Activated T-helper 1 cell treated with anti-CD3 and anti-CD28 coated beads, Interleukin-12 subunit alpha, Interleukin-12 subunit beta, Interleukin-2, Interleukin-4 antibody, amounts not matched to agents 30 ng/mL and 10 ng/mL and 1 ng/mL, durations not matched to agents 14 hours and 24 hours and 36 hours (primary cell): ENCODE results near the gene EPS15. TPM values are rescaled to one million over a fixed set of nuclear protein-coding genes. Genes with fewer than 3 reads are reported as not detected.
"Not testable (repeated sequence)": the region's sequence is repeated elsewhere in the genome, so short reads cannot be mapped to it uniquely, and the experiment has no call there.

ENCODE experiments used
- DNase-seq: peaks from one replicate; pipeline ENCODE4 v3.0.0; 2021; ENCODE audit warnings: low spot score
- H3K27ac Mint-ChIP-seq: one replicate; pipeline ENCODE4 v1.8.0; 2021; ENCODE audit warnings: mild to moderate bottlenecking, mixed read lengths
- H3K27me3 Mint-ChIP-seq: one replicate; pipeline ENCODE4 v1.8.0; 2022; ENCODE audit warnings: mild to moderate bottlenecking, moderate library complexity, mixed read lengths; ENCODE audit not compliant: insufficient read depth
- H3K36me3 Mint-ChIP-seq: one replicate; pipeline ENCODE4 v1.8.0; 2021; ENCODE audit warnings: low read depth, mixed read lengths
- H3K4me1 Mint-ChIP-seq: one replicate; pipeline ENCODE4 v1.8.0; 2021; ENCODE audit warnings: low read depth, mixed read lengths
- H3K4me3 Mint-ChIP-seq: one replicate; pipeline ENCODE4 v1.8.0; 2021; ENCODE audit warnings: mild to moderate bottlenecking, moderate library complexity, mixed read lengths
- H3K9me3 Mint-ChIP-seq: one replicate; pipeline ENCODE4 v1.8.0; 2021; ENCODE audit warnings: mixed read lengths
- intact Hi-C: fragments of 100-400 bp; cut with micrococcal nuclease; formaldehyde crosslinking; loops from one replicate; pipeline ENCODE4 v1.15.1; 2024
- total RNA-seq: library from RNA; stranded (reverse); gene quantifications from 2 replicates; pipeline ENCODE4 v1.2.3, GENCODE V29; 2022

The EPS15 gene
- total RNA-seq, 1 donor from 2014 or later, result 55.5 TPM

DNA sequence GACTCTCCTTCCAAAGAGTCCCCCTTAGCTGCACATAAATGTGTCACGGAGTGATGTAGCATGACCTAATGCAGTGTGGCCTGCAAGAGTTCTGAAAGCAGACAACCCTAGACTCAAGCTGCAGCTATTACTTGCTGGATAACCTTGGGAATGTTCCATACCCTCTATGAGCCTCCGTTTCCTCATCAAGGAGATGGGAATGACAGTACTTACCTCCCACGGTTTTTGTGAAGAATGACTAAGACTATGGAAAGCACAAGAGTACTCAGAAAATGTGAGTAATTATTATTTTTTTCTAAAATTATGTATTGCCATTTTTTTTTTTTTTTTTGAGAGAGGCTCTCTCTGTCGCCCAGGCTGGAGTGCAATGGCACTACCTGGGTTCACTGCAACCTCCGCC, 191.7 kb downstream of the EPS15 start:
- H3K4me1 Mint-ChIP-seq, result peaks cover 8% of the 10 kb centered on the region
- no peak overlapping the region for H3K27ac Mint-ChIP-seq
- no peaks in the 10 kb centered on the region for H3K9me3 Mint-ChIP-seq
- intact Hi-C loops, result no loop called here
- peaks cover 30% of the 10 kb centered on the region for H3K27me3 Mint-ChIP-seq
- no peak for DNase-seq
- no peaks in the 10 kb centered on the region for H3K36me3 Mint-ChIP-seq
- H3K4me3 Mint-ChIP-seq, result no peak overlapping the region

DNA sequence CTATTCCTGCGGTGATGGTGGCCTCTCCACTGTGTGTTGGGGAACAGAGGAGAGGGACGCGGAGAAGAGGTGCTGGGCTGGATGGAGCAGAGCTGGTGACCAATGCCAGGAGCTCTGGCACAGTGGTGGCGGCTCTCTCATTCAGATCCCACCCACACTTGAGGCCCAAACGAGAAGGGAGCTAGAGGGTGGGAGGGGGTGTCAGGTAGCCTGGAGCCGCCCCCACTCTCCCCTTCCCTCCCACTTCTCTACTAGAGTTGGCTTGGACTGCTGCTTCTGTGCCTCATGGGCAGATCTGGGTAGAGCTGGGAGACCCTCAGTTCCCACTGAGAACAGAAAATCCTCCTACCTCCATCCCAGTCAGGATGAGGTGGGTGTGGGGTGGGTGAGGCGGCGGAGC, 192.2 kb downstream of the EPS15 start:
- Mint-ChIP-seq H3K27ac (no peak overlapping the region), H3K4me1 (peaks cover 8% of the 10 kb centered on the region), H3K27me3 (peaks cover 30% of the 10 kb centered on the region), H3K36me3 (no peaks in the 10 kb centered on the region), H3K9me3 (no peaks in the 10 kb centered on the region), H3K4me3 (no peak overlapping the region)
- no peak for DNase-seq
- intact Hi-C loops, result no loop called here

DNA sequence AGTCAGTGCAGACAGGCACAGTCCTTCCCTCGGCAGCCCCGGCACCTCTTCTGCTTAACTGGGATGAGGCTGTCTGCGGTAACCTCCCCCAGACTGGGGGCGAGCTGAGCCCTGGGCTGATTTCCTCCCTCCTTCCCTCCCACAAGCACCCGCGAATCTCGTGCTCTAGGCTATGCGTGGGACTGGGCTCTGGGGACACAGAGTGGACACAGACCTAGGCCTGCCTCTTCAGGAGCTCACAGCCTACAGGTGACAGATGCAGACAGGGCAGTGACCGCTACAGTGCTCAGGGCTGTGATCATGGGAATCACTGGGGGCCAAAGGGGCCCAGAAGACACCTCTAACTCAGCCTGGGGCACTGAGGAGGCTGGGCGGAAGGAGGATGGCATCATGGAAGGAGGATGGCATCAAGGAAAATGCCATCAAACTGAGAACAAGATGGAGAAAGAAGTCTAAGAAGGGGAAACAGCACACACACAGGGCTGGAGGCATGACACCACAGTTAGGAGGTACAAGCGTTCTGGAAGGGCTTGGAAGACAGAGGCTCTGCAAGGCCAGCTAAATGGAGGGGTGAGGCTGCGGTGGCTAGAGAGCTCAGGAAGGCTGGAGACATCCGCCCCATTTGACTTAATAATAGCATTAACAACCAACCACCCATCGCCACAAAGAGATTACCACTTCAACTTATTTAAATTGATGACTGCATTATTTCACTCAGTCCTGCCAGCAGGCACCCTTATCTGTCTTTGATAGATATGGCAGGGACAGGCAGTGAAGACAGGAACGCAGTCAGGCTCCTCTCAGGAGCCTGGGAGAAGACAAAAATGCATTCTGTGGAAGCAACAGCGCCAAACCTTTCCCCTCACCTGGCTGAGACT, 192.9 kb downstream of the EPS15 start:
- no peaks in the 10 kb centered on the region for H3K9me3 Mint-ChIP-seq
- H3K27me3 Mint-ChIP-seq, result peaks cover 28% of the 10 kb centered on the region
- DNase-seq, result no peak
- peaks cover 5% of the 10 kb centered on the region for H3K4me1 Mint-ChIP-seq
- H3K4me3 Mint-ChIP-seq, result no peak overlapping the region
- H3K36me3 Mint-ChIP-seq, result no peaks in the 10 kb centered on the region
- intact Hi-C loops, result no loop called here
- H3K27ac Mint-ChIP-seq, result no peak overlapping the region

DNA sequence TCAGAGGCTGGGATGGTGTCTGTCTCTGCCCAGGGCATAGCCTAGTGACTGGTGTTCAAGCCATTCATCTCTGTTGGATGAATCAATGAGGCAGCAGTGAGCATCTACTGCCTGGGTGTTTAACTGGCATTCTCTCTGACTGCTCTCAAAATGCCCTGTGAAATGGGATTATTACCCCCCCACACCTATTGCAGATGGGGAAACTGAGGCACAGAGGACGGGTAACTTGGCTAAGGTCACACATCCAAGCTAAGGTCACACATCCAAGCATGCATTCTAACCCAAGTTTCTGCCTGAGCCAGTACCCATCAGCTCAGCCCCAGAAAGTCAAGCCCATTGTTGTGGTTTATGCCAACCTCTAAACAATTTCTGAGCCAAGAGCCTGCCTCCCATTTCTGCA, 193.7 kb downstream of the EPS15 start:
- Mint-ChIP-seq H3K4me1 (no peaks in the 10 kb centered on the region), H3K9me3 (no peaks in the 10 kb centered on the region), H3K4me3 (no peak overlapping the region), H3K27me3 (peaks cover 24% of the 10 kb centered on the region), H3K27ac (no peak overlapping the region), H3K36me3 (no peaks in the 10 kb centered on the region)
- no peak for DNase-seq
- intact Hi-C loops, result no loop called here

DNA sequence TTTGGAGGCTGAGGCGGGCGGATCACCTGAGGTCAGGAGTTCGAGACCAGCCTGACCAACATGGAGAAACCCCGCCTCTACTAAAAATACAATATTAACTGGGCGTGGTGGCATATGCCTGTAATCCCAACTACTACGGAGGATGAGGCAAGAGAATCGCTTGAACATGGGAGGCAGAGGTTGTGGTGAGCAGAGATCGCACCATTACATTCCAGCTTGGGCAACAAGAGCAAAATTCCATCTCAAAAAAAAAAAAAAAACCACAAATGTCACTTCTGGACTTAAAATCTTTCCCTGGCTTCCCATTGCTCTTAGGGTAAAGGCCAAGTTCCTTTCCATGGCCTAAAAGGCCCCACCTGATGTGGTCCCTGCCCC, 194.1 kb downstream of the EPS15 start:
- H3K4me3 Mint-ChIP-seq, H3K27ac Mint-ChIP-seq, DNase-seq, H3K4me1 Mint-ChIP-seq, intact Hi-C loops, H3K9me3 Mint-ChIP-seq, H3K36me3 Mint-ChIP-seq: not testable (repeated sequence)
- H3K27me3 Mint-ChIP-seq, result peaks cover 25% of the 10 kb centered on the region

DNA sequence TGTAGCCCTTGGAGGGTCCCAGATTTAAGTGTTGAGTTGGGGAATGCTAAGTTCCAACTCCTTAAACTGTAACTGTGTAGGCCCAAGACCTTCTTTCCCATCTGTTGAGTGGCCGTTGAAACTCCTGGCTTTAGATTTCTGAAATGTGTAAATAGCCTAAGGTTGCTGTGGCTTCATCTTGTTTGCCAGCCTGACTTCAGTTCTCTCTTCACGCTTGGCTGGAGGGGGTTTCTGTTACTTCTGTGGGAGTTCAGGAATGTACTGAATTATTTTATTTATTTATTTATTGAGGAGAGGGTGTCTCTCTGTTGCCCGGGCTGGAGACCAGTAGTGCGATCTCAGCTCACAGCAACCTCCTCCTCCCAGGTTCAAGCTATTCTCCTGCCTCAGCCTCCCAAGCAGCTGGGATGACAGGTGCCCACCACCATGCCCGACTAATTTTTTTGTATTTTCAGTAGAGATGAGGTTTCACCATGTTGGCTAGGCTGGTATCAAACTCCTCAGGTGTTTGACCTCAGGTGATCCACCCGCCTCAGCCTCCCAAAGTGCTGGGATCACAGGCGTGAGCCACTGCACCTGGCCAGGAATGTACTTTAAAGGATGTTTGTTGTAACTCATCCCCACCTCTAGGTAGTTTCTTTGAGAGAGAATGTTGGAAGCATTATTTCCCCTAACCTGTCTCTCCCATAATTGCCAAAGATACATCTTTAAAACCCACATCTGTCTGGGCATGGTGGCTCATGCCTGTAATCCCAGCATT, 194.6 kb downstream of the EPS15 start:
- DNase-seq, result no peak
- peaks cover 24% of the 10 kb centered on the region for H3K27me3 Mint-ChIP-seq
- no peaks in the 10 kb centered on the region for H3K36me3 Mint-ChIP-seq
- no peaks in the 10 kb centered on the region for H3K9me3 Mint-ChIP-seq
- no peaks in the 10 kb centered on the region for H3K4me1 Mint-ChIP-seq
- no peak overlapping the region for H3K27ac Mint-ChIP-seq
- intact Hi-C loops, result no loop called here
- H3K4me3 Mint-ChIP-seq, result no peak overlapping the region

DNA sequence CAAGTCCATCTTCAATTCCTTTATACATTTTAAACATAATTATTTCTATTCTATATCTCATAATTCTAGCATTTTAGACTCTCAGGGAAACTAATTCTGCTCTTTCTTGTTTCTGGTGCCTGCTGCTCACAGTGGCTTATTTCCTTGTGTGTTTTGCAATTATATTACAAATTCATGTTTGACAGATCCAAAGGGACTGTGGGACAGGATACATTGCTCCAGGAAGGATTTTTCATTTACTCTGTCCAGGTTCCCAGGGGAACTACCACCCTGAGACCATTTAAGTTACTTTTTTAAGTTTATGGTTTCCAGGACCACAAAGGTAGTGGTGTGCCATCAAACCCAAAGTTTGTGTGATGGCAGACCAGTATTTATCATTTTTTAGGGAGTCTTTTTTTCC, 195.3 kb downstream of the EPS15 start:
- intact Hi-C loops, result no loop called here
- Mint-ChIP-seq H3K4me3 (no peak overlapping the region), H3K36me3 (no peaks in the 10 kb centered on the region), H3K4me1 (no peaks in the 10 kb centered on the region), H3K27ac (no peak overlapping the region), H3K27me3 (peaks cover 19% of the 10 kb centered on the region), H3K9me3 (no peaks in the 10 kb centered on the region)
- DNase-seq, result no peak

DNA sequence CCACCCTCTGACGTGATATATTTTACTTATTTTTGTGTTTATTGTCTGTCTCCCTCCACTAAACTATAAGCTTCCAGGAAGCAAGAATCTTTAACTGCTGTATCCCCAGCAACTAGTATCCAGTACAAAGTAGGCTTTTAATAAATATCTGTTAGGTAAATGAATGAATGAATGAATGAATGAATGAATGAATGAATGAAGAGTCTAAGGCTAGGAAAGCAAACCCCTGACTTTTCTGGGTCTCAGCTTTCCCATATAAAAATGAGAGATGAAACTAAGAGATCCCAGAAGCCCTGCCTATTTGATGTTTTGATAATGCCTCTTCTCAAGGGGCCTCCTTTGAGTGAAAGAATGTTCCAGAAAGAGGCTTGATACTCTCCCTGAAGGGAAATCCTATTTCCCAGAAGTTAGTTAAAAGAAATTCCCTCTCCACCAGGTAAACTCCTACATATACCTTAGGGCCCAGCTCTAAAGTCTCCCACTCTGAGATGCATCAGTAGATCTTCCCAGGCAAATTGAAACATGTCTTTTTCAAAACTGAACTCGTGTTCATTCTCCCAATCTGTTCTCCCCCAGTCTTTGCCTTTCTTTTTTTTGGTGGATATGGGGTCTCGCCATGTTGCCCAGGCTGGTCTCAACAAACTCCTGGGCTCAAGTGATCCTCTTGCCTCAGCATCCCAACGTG, 196.5 kb downstream of the EPS15 start:
- peaks cover 13% of the 10 kb centered on the region for H3K27me3 Mint-ChIP-seq
- no peak for DNase-seq
- no peaks in the 10 kb centered on the region for H3K9me3 Mint-ChIP-seq
- H3K4me1 Mint-ChIP-seq, result no peaks in the 10 kb centered on the region
- H3K27ac Mint-ChIP-seq, result no peak overlapping the region
- H3K36me3 Mint-ChIP-seq, result no peaks in the 10 kb centered on the region
- intact Hi-C loops, result no loop called here
- no peak overlapping the region for H3K4me3 Mint-ChIP-seq

DNA sequence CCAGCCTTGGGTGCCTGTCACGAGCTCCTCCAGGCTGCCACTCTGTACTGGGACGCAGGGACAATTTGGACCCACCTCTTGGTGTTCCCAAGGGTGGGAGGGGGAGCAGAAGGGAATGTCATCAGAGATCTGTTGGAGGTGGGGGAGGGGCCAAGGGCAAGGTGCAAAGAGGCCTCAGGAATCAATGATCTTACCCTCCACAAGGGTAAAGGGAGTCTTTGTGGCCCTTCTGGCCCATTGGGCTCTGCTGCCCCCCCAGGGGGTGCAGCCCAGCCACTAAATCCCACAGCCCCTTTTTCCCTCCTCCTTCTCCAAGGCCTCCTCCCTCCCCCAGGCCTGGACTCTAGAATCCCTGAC, 197.2 kb downstream of the EPS15 start:
- H3K4me3 Mint-ChIP-seq, result no peak overlapping the region
- no peaks in the 10 kb centered on the region for H3K4me1 Mint-ChIP-seq
- no peaks in the 10 kb centered on the region for H3K9me3 Mint-ChIP-seq
- peaks cover 14% of the 10 kb centered on the region for H3K27me3 Mint-ChIP-seq
- no peak overlapping the region for H3K27ac Mint-ChIP-seq
- DNase-seq, result no peak
- intact Hi-C loops, result no loop called here
- H3K36me3 Mint-ChIP-seq, result no peaks in the 10 kb centered on the region

DNA sequence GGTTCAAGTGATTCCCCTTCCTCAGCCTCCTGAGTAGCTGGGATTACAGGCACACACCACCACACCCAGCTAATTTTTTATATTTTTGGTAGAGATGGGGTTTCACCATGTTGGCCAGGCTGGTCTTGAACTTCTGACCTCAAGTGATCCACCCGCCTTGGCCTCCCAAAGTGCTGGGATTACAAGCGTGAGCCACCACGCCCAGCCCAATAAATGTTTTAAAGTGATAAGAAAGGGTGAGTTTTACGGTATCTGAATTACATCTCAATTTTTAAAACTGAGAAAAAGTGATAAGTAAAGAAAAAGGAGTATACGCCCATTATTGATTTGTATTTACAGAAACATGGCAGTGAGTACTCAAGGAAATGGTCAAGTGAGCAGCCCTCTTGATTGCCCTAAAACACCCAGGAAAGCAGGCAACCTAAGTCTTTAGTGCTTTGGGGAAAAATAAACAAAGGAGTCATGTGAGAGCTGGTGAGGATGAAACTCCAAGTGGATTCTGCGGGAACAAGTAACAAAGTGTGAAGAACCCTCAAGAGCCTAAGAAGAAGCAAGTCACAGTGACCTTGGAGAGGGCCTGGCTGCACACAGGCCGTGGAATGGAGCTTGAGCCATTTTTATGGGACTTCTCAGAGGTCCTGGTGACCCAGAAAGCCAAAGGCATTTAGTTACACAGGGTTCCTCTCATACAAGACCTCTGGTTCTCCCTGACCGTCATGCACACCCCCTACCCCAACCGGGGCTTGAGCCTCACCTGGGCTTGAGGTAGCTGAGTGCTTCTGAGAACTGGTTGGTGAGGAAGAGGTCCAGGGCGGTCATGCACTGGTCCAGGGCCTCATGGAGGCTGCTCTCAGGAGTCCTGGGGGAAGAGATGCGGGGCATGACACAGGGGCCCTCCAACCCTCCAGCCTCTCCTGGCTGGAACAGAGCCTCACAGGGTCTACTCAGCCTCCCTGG, 197.8 kb downstream of the EPS15 start:
- Mint-ChIP-seq H3K36me3 (no peaks in the 10 kb centered on the region), H3K27ac (no peak overlapping the region), H3K27me3 (peaks cover 14% of the 10 kb centered on the region), H3K4me3 (no peak overlapping the region), H3K4me1 (no peaks in the 10 kb centered on the region), H3K9me3 (no peaks in the 10 kb centered on the region)
- intact Hi-C loops, result no loop called here
- no peak for DNase-seq

DNA sequence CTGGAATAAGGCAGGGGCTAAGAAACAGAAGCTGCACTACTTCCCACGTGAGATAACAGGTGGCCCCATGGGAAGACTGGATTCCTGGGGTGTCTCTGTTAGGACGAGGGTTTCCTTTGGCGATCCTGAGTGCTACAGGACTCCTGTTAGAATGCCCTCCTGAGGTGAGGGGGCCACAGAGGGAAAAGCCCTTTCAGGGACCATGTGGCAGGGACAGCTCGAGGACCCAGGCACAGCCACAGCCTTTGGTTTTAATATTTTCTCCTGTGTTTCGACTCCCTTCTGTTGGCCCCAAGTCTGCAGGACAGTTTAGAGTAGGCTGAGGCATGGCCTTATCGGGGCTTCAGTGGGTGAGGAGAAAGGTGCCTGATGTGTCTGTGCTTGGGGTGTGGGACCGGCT, 201.3 kb downstream of the EPS15 start:
- Mint-ChIP-seq H3K27ac (no peak overlapping the region), H3K36me3 (no peaks in the 10 kb centered on the region), H3K9me3 (no peaks in the 10 kb centered on the region), H3K4me3 (no peak overlapping the region), H3K4me1 (peaks cover 13% of the 10 kb centered on the region), H3K27me3 (peaks cover 7% of the 10 kb centered on the region)
- DNase-seq, result no peak
- intact Hi-C loops, result no loop called here

DNA sequence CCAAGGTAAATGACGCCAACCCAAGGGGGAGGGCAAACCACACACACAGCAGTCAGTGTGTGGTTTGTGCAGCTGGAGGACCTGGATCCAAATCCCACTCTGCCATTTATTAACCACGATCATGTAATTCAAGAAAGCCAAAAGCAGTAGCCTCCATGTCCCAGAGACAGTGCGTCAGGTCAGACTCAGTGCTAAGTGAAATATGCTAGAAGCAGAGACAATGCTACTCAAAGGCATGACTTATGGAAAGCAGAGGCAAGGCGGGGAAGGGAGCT, 202.3 kb downstream of the EPS15 start:
- Mint-ChIP-seq H3K4me3 (no peak overlapping the region), H3K4me1 (peaks cover 13% of the 10 kb centered on the region), H3K36me3 (no peaks in the 10 kb centered on the region), H3K9me3 (no peaks in the 10 kb centered on the region), H3K27ac (no peak overlapping the region), H3K27me3 (peaks cover 7% of the 10 kb centered on the region)
- no peak for DNase-seq
- intact Hi-C loops, result no loop called here
